ENCODE measurements around the gene HEXA.

The HEXA gene

GRCh38 chr15:72302955-72303354 lies 72.9 kb downstream of the HEXA start:
- TF ChIP-seq CTCF (IDR thresholded peaks at IDR 0.05; ENCODE audit: low read depth, low read length): no peak
- DNase-seq (ENCODE audit: extremely low read depth, low read depth): no peak

All from AG09319 (cell line).